Hepatocyte (in vitro differentiated cells): ENCODE measurements around the gene GGA1. TPM values are rescaled to one million over a fixed set of nuclear protein-coding genes. Genes with fewer than 3 reads are reported as not detected.

Source experiments
- DNase-seq: peaks from one replicate; pipeline ENCODE4 v3.0.0-alpha.2; 2016; ENCODE audit warnings: low spot score
- H2AFZ ChIP-seq: fragments of 200-600 bp; sonication (generic); 2 replicates; pipeline ENCODE4 v1.6.0; 2016; ENCODE audit warnings: antibody characterized with exemption, mild to moderate bottlenecking
- H3K27ac ChIP-seq: fragments of 200-600 bp; sonication (generic); 2 replicates; pipeline ENCODE4 v1.5.1; 2016; ENCODE audit warnings: mild to moderate bottlenecking
- H3K27me3 ChIP-seq: fragments of 200-600 bp; sonication (generic); 2 replicates; pipeline ENCODE4 v1.6.1; 2016
- H3K36me3 ChIP-seq: fragments of 200-600 bp; sonication (generic); replicated peaks from 2 replicates; pipeline ENCODE4 v1.5.1; 2016; ENCODE audit warnings: low read depth; ENCODE audit not compliant: insufficient read depth
- H3K4me1 ChIP-seq: fragments of 200-600 bp; sonication (generic); 2 replicates; pipeline ENCODE4 v1.5.1; 2016; ENCODE audit warnings: mild to moderate bottlenecking, moderate library complexity; ENCODE audit not compliant: insufficient read depth
- H3K4me2 ChIP-seq: fragments of 200-600 bp; sonication (generic); 2 replicates; pipeline ENCODE4 v1.6.0; 2016
- H3K4me3 ChIP-seq: fragments of 200-600 bp; sonication (generic); 2 replicates; pipeline ENCODE4 v1.5.1; 2016; ENCODE audit warnings: mild to moderate bottlenecking
- H3K79me2 ChIP-seq: fragments of 200-600 bp; sonication (generic); 2 replicates; pipeline ENCODE4 v1.6.0; 2017; ENCODE audit warnings: mild to moderate bottlenecking
- H3K9me2 ChIP-seq: fragments of 200-600 bp; sonication (generic); replicated peaks from 2 replicates; pipeline ENCODE4 v1.6.0; 2017; ENCODE audit warnings: mild to moderate bottlenecking; ENCODE audit not compliant: insufficient read depth
- H3K9me3 ChIP-seq: fragments of 200-600 bp; sonication (generic); 2 replicates; pipeline ENCODE4 v1.5.1; 2016; ENCODE audit warnings: low read depth, mild to moderate bottlenecking
- H4K20me1 ChIP-seq: fragments of 200-600 bp; sonication (generic); 2 replicates; pipeline ENCODE4 v1.6.0; 2016; ENCODE audit warnings: mild to moderate bottlenecking; ENCODE audit not compliant: insufficient read depth, poor library complexity, severe bottlenecking
- CTCF ChIP-seq: fragments of 200-600 bp; sonication (generic); IDR thresholded peaks from 2 replicates; pipeline ENCODE4 v1.5.1; 2016; ENCODE audit warnings: antibody characterized with exemption, mild to moderate bottlenecking; ENCODE audit not compliant: poor library complexity
- EZH2 ChIP-seq: fragments of 200-600 bp; sonication (generic); IDR thresholded peaks from 2 replicates; pipeline ENCODE4 v1.6.1; 2016; ENCODE audit warnings: antibody characterized with exemption, mild to moderate bottlenecking, borderline replicate concordance
- EZH2phosphoT487 ChIP-seq: fragments of 200-600 bp; sonication (generic); IDR thresholded peaks from one replicate; pipeline ENCODE4 v1.6.1; 2018; ENCODE audit warnings: antibody characterized with exemption, mild to moderate bottlenecking, low read depth, moderate library complexity; ENCODE audit not compliant: unreplicated experiment, severe bottlenecking
- WGBS: methylation state at CpG from one replicate; pipeline ENCODE4 v1.1.6; 2016; ENCODE audit warnings: low lambda C conversion rate; ENCODE audit errors: missing lambda C conversion rate; 5-methylcytosine and 5-hydroxymethylcytosine counted together
- polyA plus RNA-seq: library from polyadenylated mRNA; unstranded; fragments of >200 nt; fragmentation: Nextera tagmentation; extraction: Ambion mirVana; gene quantifications from 2 replicates; pipeline ENCODE4 v1.2.1, GENCODE V29; 2016
- total RNA-seq: library from RNA; depleted of rRNA; stranded (reverse); fragments of >200 nt; gene quantifications from 2 replicates; pipeline ENCODE4 v1.2.3, GENCODE V29; 2014

Gene GGA1
- total RNA-seq (25.5 and 30.2 TPM in 2 replicates), polyA plus RNA-seq (51.5 and 75.3 TPM in 2 replicates)

GRCh38 chr22:37608477-37609239, at the start of gene GGA1:
Gene GGA1 (plus strand): TSS chr22:37608834. CDS start chr22:37608861, 27 bp downstream.
- Histone ChIP-seq H3K4me1 (peaks cover 24% of the 10 kb centered on the region), H3K4me2 (peak within 1 kb of the TSS; percentile 94)
- TF ChIP-seq EZH2phosphoT487 (no peak), EZH2 (no peak), CTCF (no peak)

GRCh38 chr22:37559521-37559900, 49.1 kb upstream of the GGA1 start:
- Histone ChIP-seq H3K27me3 (no peaks in the 10 kb centered on the region), H3K9me2 (no peaks in the 10 kb centered on the region), H3K36me3 (no peaks in the 10 kb centered on the region), H2AFZ (peak overlapping the region; percentile 32), H3K79me2 (peaks cover 31% of the 10 kb centered on the region), H3K4me1 (peaks cover 47% of the 10 kb centered on the region), H3K4me2 (peak overlapping the region; percentile 97), H3K9me3 (no peaks in the 10 kb centered on the region), H3K27ac (peak overlapping the region; percentile 100), H4K20me1 (peaks cover 18% of the 10 kb centered on the region), H3K4me3 (no peak overlapping the region)
- no peak for DNase-seq
- TF ChIP-seq CTCF (no peak), EZH2phosphoT487 (no peak), EZH2 (no peak)
- 79% methylated on average over 6 of the region's 6 CpGs for WGBS

More at GRCh38 chr22:37608477-37609239, at the start of gene GGA1:
- peak within 1 kb of the TSS; percentile 95 for H3K27ac ChIP-seq
- no peaks in the 10 kb centered on the region for H3K27me3 ChIP-seq
- no peaks in the 10 kb centered on the region for H3K9me3 ChIP-seq
- no peaks in the 10 kb centered on the region for H3K36me3 ChIP-seq
- H4K20me1 ChIP-seq, result no peaks in the 10 kb centered on the region
- H2AFZ ChIP-seq, result peak within 1 kb of the TSS; percentile 57
- under 1% methylated on average over 37 of the region's 82 CpGs for WGBS
- DNase-seq, result peak; percentile 96
- peak within 1 kb of the TSS; percentile 70 for H3K4me3 ChIP-seq
- H3K79me2 ChIP-seq, result peaks cover 28% of the 10 kb centered on the region
- no peaks in the 10 kb centered on the region for H3K9me2 ChIP-seq

GRCh38 chr22:37559901-37560607, 48.6 kb upstream of the GGA1 start, which contains the start of gene CDC42EP1:
Gene CDC42EP1 (plus strand): TSS chr22:37560480. CDS start chr22:37566350, 5,870 bp downstream.
- H4K20me1 ChIP-seq, result peaks cover 18% of the 10 kb centered on the region
- peak within 1 kb of the TSS; percentile 100 for H3K27ac ChIP-seq
- 16% methylated on average over 24 of the region's 76 CpGs for WGBS
- peak within 1 kb of the TSS; percentile 99 for H3K4me3 ChIP-seq
- peak within 1 kb of the TSS; percentile 97 for H3K4me2 ChIP-seq
- H2AFZ ChIP-seq, result peak within 1 kb of the TSS; percentile 36
- H3K27me3 ChIP-seq, result no peaks in the 10 kb centered on the region
- TF ChIP-seq EZH2phosphoT487, result no peak
- no peak for TF ChIP-seq CTCF
- TF ChIP-seq EZH2, result no peak
- peaks cover 49% of the 10 kb centered on the region for H3K4me1 ChIP-seq
- H3K79me2 ChIP-seq, result peaks cover 36% of the 10 kb centered on the region
- no peaks in the 10 kb centered on the region for H3K9me3 ChIP-seq
- H3K36me3 ChIP-seq, result no peaks in the 10 kb centered on the region
- H3K9me2 ChIP-seq, result no peaks in the 10 kb centered on the region
- peak; percentile 89 for DNase-seq
